ENCODE results near the gene SLC12A8. TPM values are rescaled to one million over a fixed set of nuclear protein-coding genes. Genes with fewer than 3 reads are reported as not detected.

Gene SLC12A8
- total and polyA plus RNA-seq, 9 of the 15 experiments (the other 6 are each of a cell fraction or from before 2014, with no cell fraction given), result 0.04 to 0.33 (median 0.09) TPM; not detected in 4

GRCh38 chr3:125126323-125126722 is 86.2 kb downstream of the SLC12A8 start:
- intact Hi-C loops (cut with micrococcal nuclease), result no loop called here
- H2AFZ ChIP-seq (ENCODE audit: low read depth, low read length), result no peak overlapping the region
- H3K9ac ChIP-seq (ENCODE audit: insufficient read depth in 1 of 2, low read depth in 2 of 2, low read length in 2 of 2), result no peak overlapping the region
- no peak for ATAC-seq
- H3K27ac ChIP-seq (ENCODE audit: extremely low read depth, low read depth, low read length), result no peak overlapping the region
- DNase-seq (ENCODE audit: extremely low read depth in 1 of 4, low spot score in 3 of 4), result no peak
- H3K9me3 ChIP-seq (replicated peaks; ENCODE audit: control insufficient read depth, insufficient read depth, low read depth, low read length), result no peaks in the 10 kb centered on the region
- no peaks in the 10 kb centered on the region for H3K36me3 ChIP-seq (ENCODE audit: control insufficient read depth, insufficient read depth, low read length)
- ChIA-PET POLR2A (no interaction called here), CTCF (ENCODE audit: low intra/inter-chr PET ratio) (no interaction called here)
- BruUV-seq (replicated peaks), result no TSS peak
- H4K20me1 ChIP-seq (replicated peaks; ENCODE audit: control insufficient read depth, insufficient read depth, low read length), result no peaks in the 10 kb centered on the region
- H3K79me2 ChIP-seq (ENCODE audit: control insufficient read depth, insufficient read depth, low read length), result no peaks in the 10 kb centered on the region
- H3K4me1 ChIP-seq (replicated peaks in 1 of 2; ENCODE audit: control insufficient read depth in 2 of 2, insufficient read depth in 2 of 2, low read length in 2 of 2), result peaks cover 0 to 5% of the 10 kb centered on the region in 2 experiments; a peak in 2 of 5 replicates
- H3K4me2 ChIP-seq (ENCODE audit: insufficient read depth, low read length), result no peak overlapping the region
- 5% methylated on average over 2 of the region's 2 CpGs for WGBS (ENCODE audit: insufficient coverage, low coverage, missing lambda C conversion rate)
- H3K9me1 ChIP-seq (ENCODE audit: control insufficient read depth, insufficient read depth, low read length), result no peaks in the 10 kb centered on the region
- in situ Hi-C loops (cut with MboI), result no loop called here
- FAIRE-seq, result no peak
- H3K4me3 ChIP-seq, result no peak overlapping the region
- peaks cover 3 to 10% of the 10 kb centered on the region in 2 experiments; a peak in 2 of 5 replicates for H3K27me3 ChIP-seq (ENCODE audit: control insufficient read depth in 2 of 2, insufficient read depth in 2 of 2, low read length in 2 of 2)
- TF ChIP-seq ELK1 (CRISPR knock-in tag; IDR thresholded peaks at IDR 0.05), result no peak
- TF ChIP-seq KDM5B (IDR thresholded peaks at IDR 0.05; ENCODE audit: insufficient replicate concordance, low read depth, low read length), result no peak
- no peak for TF ChIP-seq PRDM10 (IDR thresholded peaks at IDR 0.05; ENCODE audit: partially characterized antibody)
- no peak for TF ChIP-seq ZNF133 (CRISPR knock-in tag; IDR thresholded peaks at IDR 0.05)
- no peak for TF ChIP-seq CHD1 (IDR thresholded peaks at IDR 0.05; ENCODE audit: low read length)
- TF ChIP-seq ZNF311 (CRISPR knock-in tag; IDR thresholded peaks at IDR 0.05), result no peak
- TF ChIP-seq PYGO2 (tag; IDR thresholded peaks at IDR 0.05), result no peak
- TF ChIP-seq ATF4 (CRISPR knock-in tag; IDR thresholded peaks at IDR 0.05), result no peak
- TF ChIP-seq TCF7L2 (IDR thresholded peaks at IDR 0.05; ENCODE audit: low read depth, low read length), result no peak
- TF ChIP-seq HDAC3 (IDR thresholded peaks at IDR 0.05; ENCODE audit: borderline replicate concordance, partially characterized antibody), result no peak
- TF ChIP-seq ZBTB34 (CRISPR knock-in tag; IDR thresholded peaks at IDR 0.05), result no peak
- no peak for TF ChIP-seq SIN3B (IDR thresholded peaks at IDR 0.05; ENCODE audit: low read depth)
- TF ChIP-seq EP300 (IDR thresholded peaks at IDR 0.05; ENCODE audit: low read length), result no peak
